Muscle layer of colon (tissue), 2 donors: ENCODE data around the gene CD52.

Source experiments
- H3K27ac ChIP-seq: one replicate; pipeline ENCODE4 v1.7.0; 2013; ENCODE audit warnings: low read depth, mild to moderate bottlenecking, low read length, moderate library complexity
- H3K27me3 ChIP-seq, 2 donors: one replicate each; pipeline ENCODE4 v1.7.0; 2013; ENCODE audit warnings: low read length in 2 of 2, mild to moderate bottlenecking in 2 of 2; ENCODE audit not compliant: insufficient read depth in 2 of 2, control insufficient read depth in 1 of 2
- H3K36me3 ChIP-seq: one replicate; pipeline ENCODE4 v1.7.0; 2013; ENCODE audit warnings: mild to moderate bottlenecking, low read length; ENCODE audit not compliant: insufficient read depth
- H3K4me1 ChIP-seq: one replicate; pipeline ENCODE4 v1.7.0; 2013; ENCODE audit warnings: mild to moderate bottlenecking, low read length; ENCODE audit not compliant: insufficient read depth
- H3K4me3 ChIP-seq, 2 donors: one replicate each; pipeline ENCODE4 v1.7.0; 2013; ENCODE audit warnings: low read length in 2 of 2, low read depth in 1 of 2, mild to moderate bottlenecking in 1 of 2, moderate library complexity in 1 of 2
- H3K9ac ChIP-seq: one replicate; pipeline ENCODE4 v1.7.0; 2013; ENCODE audit warnings: low read length
- H3K9me3 ChIP-seq: one replicate; pipeline ENCODE4 v1.7.0; 2013; ENCODE audit warnings: mild to moderate bottlenecking, low read length
- donor health status: abdominal sarcoma.
- donor health status: Adenocarcinoma of cecum.

The CD52 gene

GRCh38 chr1:26344147-26344920, 26.6 kb downstream of the CD52 start:
- H3K9me3 ChIP-seq: no peaks in the 10 kb centered on the region
- H3K36me3 ChIP-seq: no peaks in the 10 kb centered on the region
- H3K27me3 ChIP-seq: no peaks in the 10 kb centered on the region
- H3K4me3 ChIP-seq: no peak overlapping the region
- no peaks in the 10 kb centered on the region for H3K4me1 ChIP-seq
- no peak overlapping the region for H3K9ac ChIP-seq
- no peak overlapping the region for H3K27ac ChIP-seq

GRCh38 chr1:26345718-26346117, 28.0 kb downstream of the CD52 start:
- Histone ChIP-seq H3K4me3 (no peak overlapping the region), H3K4me1 (no peaks in the 10 kb centered on the region), H3K9me3 (no peaks in the 10 kb centered on the region), H3K27me3 (no peaks in the 10 kb centered on the region), H3K9ac (no peak overlapping the region), H3K27ac (no peak overlapping the region), H3K36me3 (no peaks in the 10 kb centered on the region)

GRCh38 chr1:26346274-26347033, 28.7 kb downstream of the CD52 start:
- Histone ChIP-seq H3K9me3 (no peaks in the 10 kb centered on the region), H3K4me3 (no peak overlapping the region), H3K9ac (no peak overlapping the region), H3K27me3 (no peaks in the 10 kb centered on the region), H3K4me1 (no peaks in the 10 kb centered on the region), H3K36me3 (no peaks in the 10 kb centered on the region), H3K27ac (no peak overlapping the region)

GRCh38 chr1:26349188-26349876, 31.6 kb downstream of the CD52 start:
- Histone ChIP-seq H3K36me3 (no peaks in the 10 kb centered on the region), H3K27ac (no peak overlapping the region), H3K4me3 (no peak overlapping the region), H3K9ac (no peak overlapping the region), H3K27me3 (peaks cover 0 to 1% of the 10 kb centered on the region in 2 donors), H3K4me1 (no peaks in the 10 kb centered on the region), H3K9me3 (no peaks in the 10 kb centered on the region)

- no peak overlapping the region for H3K27ac ChIP-seq
- no peak overlapping the region for H3K4me3 ChIP-seq
- H3K36me3 ChIP-seq: no peaks in the 10 kb centered on the region
Observed at GRCh38 chr1:26349877-26350244, 32.1 kb downstream of the CD52 start.

GRCh38 chr1:26350343-26350700, 32.6 kb downstream of the CD52 start:
- no peaks in the 10 kb centered on the region for H3K4me1 ChIP-seq
- peaks cover 0 to 5% of the 10 kb centered on the region in 2 donors for H3K27me3 ChIP-seq
- H3K9me3 ChIP-seq: no peaks in the 10 kb centered on the region
- H3K4me3 ChIP-seq: no peak overlapping the region
- no peak overlapping the region for H3K9ac ChIP-seq
- no peaks in the 10 kb centered on the region for H3K36me3 ChIP-seq
- H3K27ac ChIP-seq: no peak overlapping the region

More at GRCh38 chr1:26349877-26350244, 32.1 kb downstream of the CD52 start:
- Histone ChIP-seq H3K27me3 (peaks cover 0 to 3% of the 10 kb centered on the region in 2 donors), H3K4me1 (no peaks in the 10 kb centered on the region), H3K9me3 (no peaks in the 10 kb centered on the region), H3K9ac (no peak overlapping the region)

GRCh38 chr1:26350701-26351589, 33.2 kb downstream of the CD52 start:
- H3K27me3 ChIP-seq: peaks cover 0 to 9% of the 10 kb centered on the region in 2 donors
- no peaks in the 10 kb centered on the region for H3K36me3 ChIP-seq
- no peak overlapping the region for H3K9ac ChIP-seq
- H3K9me3 ChIP-seq: no peaks in the 10 kb centered on the region
- H3K27ac ChIP-seq: no peak overlapping the region
- H3K4me3 ChIP-seq: no peak overlapping the region
- H3K4me1 ChIP-seq: no peaks in the 10 kb centered on the region

- H3K4me3 ChIP-seq: no peak overlapping the region
- no peak overlapping the region for H3K9ac ChIP-seq
- peaks cover 0 to 9% of the 10 kb centered on the region in 2 donors for H3K27me3 ChIP-seq
- H3K4me1 ChIP-seq: no peaks in the 10 kb centered on the region
- H3K36me3 ChIP-seq: no peaks in the 10 kb centered on the region
- no peaks in the 10 kb centered on the region for H3K9me3 ChIP-seq
- no peak overlapping the region for H3K27ac ChIP-seq
Observed at GRCh38 chr1:26351590-26352337, 34.0 kb downstream of the CD52 start.

- no peak overlapping the region for H3K27ac ChIP-seq
- peaks cover 0 to 9% of the 10 kb centered on the region in 2 donors for H3K27me3 ChIP-seq
- no peak overlapping the region for H3K4me3 ChIP-seq
- no peaks in the 10 kb centered on the region for H3K9me3 ChIP-seq
- no peaks in the 10 kb centered on the region for H3K4me1 ChIP-seq
- no peaks in the 10 kb centered on the region for H3K36me3 ChIP-seq
- H3K9ac ChIP-seq: no peak overlapping the region
Observed at GRCh38 chr1:26352338-26352679, 34.6 kb downstream of the CD52 start.

- no peaks in the 10 kb centered on the region for H3K36me3 ChIP-seq
- H3K4me3 ChIP-seq: no peak overlapping the region
- no peaks in the 10 kb centered on the region for H3K4me1 ChIP-seq
- H3K9me3 ChIP-seq: no peaks in the 10 kb centered on the region
- peaks cover 0 to 9% of the 10 kb centered on the region in 2 donors for H3K27me3 ChIP-seq
- no peak overlapping the region for H3K9ac ChIP-seq
- H3K27ac ChIP-seq: no peak overlapping the region
Observed at GRCh38 chr1:26353210-26353859, 35.6 kb downstream of the CD52 start.
